ENCODE data around the gene OTUB2. TPM values are rescaled to one million over a fixed set of nuclear protein-coding genes. Genes with fewer than 3 reads are reported as not detected.
"Not testable (repeated sequence)": the region's sequence is repeated elsewhere in the genome, so short reads cannot be mapped to it uniquely, and the experiment has no call there.

The OTUB2 gene
- total RNA-seq, 3 donors from 2014 or later: 1.3 to 3.5 (median 1.4) TPM

DNA sequence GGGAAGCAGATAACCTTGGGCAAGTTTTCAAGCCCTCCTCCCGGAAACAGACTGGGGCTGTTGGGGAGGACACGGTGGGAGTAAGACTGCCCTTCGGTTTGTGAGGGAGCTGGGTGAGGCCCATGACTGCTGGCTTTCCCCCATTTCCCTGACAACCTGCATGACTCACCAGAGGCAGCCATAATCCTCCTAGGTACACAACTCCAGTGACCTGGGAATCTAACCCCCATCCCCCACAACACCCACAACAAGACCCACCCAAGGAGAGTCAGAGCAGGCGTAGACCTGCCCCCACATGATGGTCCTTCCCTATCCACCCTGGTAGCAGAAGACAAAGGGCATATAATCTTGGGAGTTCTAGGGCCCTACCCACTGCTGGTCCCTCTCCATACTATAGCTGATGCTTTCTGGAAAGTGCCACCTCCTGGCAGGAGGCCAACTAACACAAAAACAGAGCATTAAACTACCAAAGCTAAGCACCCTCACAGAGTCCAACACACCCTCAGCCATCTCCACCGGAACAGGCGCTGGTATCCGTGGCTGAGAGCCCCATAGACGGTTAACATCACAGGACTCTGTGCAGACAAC is 40.0 kb downstream of the OTUB2 start:
- Histone ChIP-seq H3K4me1 (ENCODE audit: low read depth) (peaks cover 25% of the 10 kb centered on the region), H3K36me3 (ENCODE audit: low read depth) (no peaks in the 10 kb centered on the region), H3K9me3 (no peaks in the 10 kb centered on the region), H3K4me3 (no peak overlapping the region)
- ATAC-seq (peak; percentile 94), DNase-seq (peak; percentile 68 to 75 (median 69))
- TF ChIP-seq, protein P1, sequence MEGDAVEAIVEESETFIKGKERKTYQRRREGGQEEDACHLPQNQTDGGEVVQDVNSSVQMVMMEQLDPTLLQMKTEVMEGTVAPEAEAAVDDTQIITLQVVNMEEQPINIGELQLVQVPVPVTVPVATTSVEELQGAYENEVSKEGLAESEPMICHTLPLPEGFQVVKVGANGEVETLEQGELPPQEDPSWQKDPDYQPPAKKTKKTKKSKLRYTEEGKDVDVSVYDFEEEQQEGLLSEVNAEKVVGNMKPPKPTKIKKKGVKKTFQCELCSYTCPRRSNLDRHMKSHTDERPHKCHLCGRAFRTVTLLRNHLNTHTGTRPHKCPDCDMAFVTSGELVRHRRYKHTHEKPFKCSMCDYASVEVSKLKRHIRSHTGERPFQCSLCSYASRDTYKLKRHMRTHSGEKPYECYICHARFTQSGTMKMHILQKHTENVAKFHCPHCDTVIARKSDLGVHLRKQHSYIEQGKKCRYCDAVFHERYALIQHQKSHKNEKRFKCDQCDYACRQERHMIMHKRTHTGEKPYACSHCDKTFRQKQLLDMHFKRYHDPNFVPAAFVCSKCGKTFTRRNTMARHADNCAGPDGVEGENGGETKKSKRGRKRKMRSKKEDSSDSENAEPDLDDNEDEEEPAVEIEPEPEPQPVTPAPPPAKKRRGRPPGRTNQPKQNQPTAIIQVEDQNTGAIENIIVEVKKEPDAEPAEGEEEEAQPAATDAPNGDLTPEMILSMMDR (IDR thresholded peaks at IDR 0.05): no peak
- intact Hi-C loops (cut with DNase I, micrococcal nuclease): no loop called here

DNA sequence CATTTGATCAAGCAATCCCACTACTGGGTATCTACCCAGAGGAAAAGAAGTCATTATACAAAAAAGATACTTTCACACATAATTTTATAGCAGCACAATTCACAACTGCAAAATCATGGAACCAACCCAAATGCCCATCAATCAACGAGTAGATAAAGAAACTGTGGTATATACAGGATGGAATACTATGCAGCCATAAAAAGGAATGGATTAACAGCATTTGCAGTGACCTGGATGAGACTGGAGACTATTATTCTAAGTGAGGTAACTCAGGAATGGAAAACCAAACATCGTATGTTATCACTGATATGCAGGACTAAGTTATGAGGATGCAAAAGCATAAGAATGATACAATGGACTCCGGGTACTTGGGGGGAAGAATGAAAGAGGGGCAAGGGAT is 45.9 kb downstream of the OTUB2 start:
- ATAC-seq; H3K36me3 ChIP-seq (ENCODE audit: low read depth); H3K9me3 ChIP-seq; intact Hi-C loops (cut with DNase I, micrococcal nuclease); DNase-seq; H3K4me3 ChIP-seq: not testable (repeated sequence)
- H3K4me1 ChIP-seq (ENCODE audit: low read depth): peaks cover 14% of the 10 kb centered on the region

DNA sequence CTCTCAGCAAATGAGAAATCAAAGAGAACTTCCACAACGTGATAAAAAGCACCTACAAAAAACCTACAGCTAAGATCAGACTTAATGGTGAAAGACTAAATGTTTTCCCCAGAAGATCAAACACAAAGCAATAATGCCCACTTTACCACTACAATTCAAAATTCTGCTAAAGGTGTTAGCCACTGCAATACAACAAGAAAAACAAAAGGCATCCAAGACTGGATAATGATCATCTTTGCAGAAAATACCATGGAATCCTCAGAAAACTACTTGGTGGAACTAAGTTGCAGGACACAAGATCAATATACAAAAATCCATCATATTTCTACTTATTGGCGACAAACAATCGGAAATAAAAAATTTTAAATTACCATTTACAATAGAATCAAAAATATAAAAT is 48.4 kb downstream of the OTUB2 start:
- intact Hi-C loops (cut with DNase I, micrococcal nuclease): no loop called here
- no peak overlapping the region for H3K4me3 ChIP-seq
- no peak for DNase-seq
- H3K4me1 ChIP-seq (ENCODE audit: low read depth): peaks cover 30% of the 10 kb centered on the region
- no peaks in the 10 kb centered on the region for H3K36me3 ChIP-seq (ENCODE audit: low read depth)
- TF ChIP-seq, protein P1 (IDR thresholded peaks at IDR 0.05): no peak
- H3K9me3 ChIP-seq: no peaks in the 10 kb centered on the region
- no peak for ATAC-seq

DNA sequence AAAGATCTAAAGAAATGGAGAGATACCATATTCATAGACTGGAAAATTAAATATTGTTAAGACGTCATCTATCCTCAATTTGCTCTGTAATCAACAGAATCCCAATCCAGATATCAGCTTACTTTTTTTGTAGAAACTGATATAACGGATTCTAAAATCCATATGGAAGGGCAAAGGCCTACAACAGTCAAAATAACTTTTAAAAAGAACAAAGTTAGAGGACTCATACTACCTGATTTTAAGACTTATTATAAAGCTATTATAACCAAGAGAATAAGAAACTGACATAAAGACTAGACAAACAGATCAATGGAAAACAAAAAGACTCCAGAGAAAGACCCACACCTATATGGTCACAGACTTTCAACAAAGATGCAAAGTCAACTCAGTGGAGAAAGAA is 48.9 kb downstream of the OTUB2 start:
- H3K36me3 ChIP-seq (ENCODE audit: low read depth): no peaks in the 10 kb centered on the region
- no peak for ATAC-seq
- intact Hi-C loops (cut with DNase I, micrococcal nuclease): no loop called here
- no peak overlapping the region for H3K4me3 ChIP-seq
- no peak for DNase-seq
- TF ChIP-seq, protein P1 (IDR thresholded peaks at IDR 0.05): no peak
- H3K9me3 ChIP-seq: no peaks in the 10 kb centered on the region
- H3K4me1 ChIP-seq (ENCODE audit: low read depth): peaks cover 25% of the 10 kb centered on the region

DNA sequence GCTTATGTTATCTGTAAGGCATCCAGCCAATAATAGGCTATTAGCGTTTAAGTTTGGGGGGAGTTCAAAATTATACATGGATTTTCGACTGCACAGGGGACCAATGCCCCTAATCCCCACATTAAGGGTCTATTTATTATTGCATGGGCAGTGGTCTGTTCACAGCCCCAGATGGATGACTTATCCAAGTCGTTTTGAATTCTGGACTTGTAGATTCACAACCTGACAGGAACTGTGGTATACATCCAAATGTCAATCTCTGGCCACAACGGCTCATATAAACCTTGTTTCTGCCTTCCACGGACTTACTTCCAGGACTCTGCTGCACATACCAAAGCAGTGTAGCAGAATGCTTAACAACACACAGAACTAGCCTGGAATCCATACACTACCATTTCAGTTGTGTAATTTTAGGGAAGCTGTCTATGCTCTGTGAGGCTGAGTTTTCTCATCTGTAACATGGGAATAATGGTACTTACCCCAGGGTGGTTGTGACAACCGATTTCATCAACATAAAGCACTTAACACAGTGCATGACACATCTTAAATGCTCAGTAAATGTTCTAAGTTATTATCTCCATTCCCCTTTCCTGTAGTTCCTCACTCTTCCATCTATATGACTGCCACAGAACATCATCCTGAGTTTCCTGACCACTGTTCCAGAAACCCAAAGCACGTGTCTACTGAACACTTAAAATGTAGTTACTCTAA is 51.1 kb downstream of the OTUB2 start:
- TF ChIP-seq, protein P1 (IDR thresholded peaks at IDR 0.05): no peak
- DNase-seq: no peak
- Histone ChIP-seq H3K4me1 (ENCODE audit: low read depth) (peaks cover 31% of the 10 kb centered on the region), H3K36me3 (ENCODE audit: low read depth) (no peaks in the 10 kb centered on the region), H3K4me3 (no peak overlapping the region), H3K9me3 (no peaks in the 10 kb centered on the region)
- ATAC-seq: no peak
- intact Hi-C loops (cut with DNase I, micrococcal nuclease): no loop called here

DNA sequence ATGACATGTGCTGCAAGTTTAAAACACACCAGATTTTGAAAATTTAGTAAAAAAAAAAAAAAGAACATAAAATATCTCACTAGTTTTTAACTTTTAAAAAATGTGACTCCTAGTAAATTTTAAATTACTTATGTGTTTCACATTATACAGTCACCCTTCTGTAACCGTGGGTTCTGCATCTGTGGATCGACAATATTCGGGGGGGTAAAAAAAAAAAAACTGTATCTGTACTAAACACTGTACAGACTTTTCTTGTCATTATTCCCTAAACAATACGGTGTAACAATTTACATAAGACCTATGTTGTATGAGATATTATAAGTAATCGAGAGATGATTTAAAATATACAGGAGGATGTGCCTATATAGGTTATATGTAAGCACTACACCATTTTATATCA is 51.7 kb downstream of the OTUB2 start:
- Histone ChIP-seq H3K4me3 (no peak overlapping the region), H3K4me1 (ENCODE audit: low read depth) (peaks cover 33% of the 10 kb centered on the region), H3K9me3 (no peaks in the 10 kb centered on the region), H3K36me3 (ENCODE audit: low read depth) (no peaks in the 10 kb centered on the region)
- intact Hi-C loops (cut with DNase I, micrococcal nuclease): no loop called here
- TF ChIP-seq, protein P1 (IDR thresholded peaks at IDR 0.05): no peak
- no peak for DNase-seq
- no peak for ATAC-seq
